Stimulated activated memory B cell treated with anti-CD40 and anti-IgM and Interleukin-4, amounts not matched to agents 10 μg/mL and 1 μg/mL and 100 μg/mL, for 72 hours (primary cell): ENCODE measurements around the gene EIF2B5.

Experiments used
- ATAC-seq: fragments of 150-1000 bp; cut with Tn5 transposase; 2 replicates; pipeline ENCODE4 v1.10.0; 2021
- H3K27ac Mint-ChIP-seq: one replicate; pipeline ENCODE4 v1.8.0; 2022; ENCODE audit warnings: mild to moderate bottlenecking, mixed read lengths
- H3K27me3 Mint-ChIP-seq: one replicate; pipeline ENCODE4 v1.8.0; 2022; ENCODE audit warnings: mixed read lengths
- H3K36me3 Mint-ChIP-seq: one replicate; pipeline ENCODE4 v1.8.0; 2022; ENCODE audit warnings: mixed read lengths
- H3K4me1 Mint-ChIP-seq: one replicate; pipeline ENCODE4 v1.8.0; 2022; ENCODE audit warnings: mixed read lengths
- H3K4me3 Mint-ChIP-seq: one replicate; pipeline ENCODE4 v1.8.0; 2022; ENCODE audit warnings: mild to moderate bottlenecking, moderate library complexity, mixed read lengths
- H3K9me3 Mint-ChIP-seq: one replicate; pipeline ENCODE4 v1.8.0; 2022; ENCODE audit warnings: mixed read lengths

EIF2B5 gene

GRCh38 chr3:184189421-184189820, 54.3 kb downstream of the EIF2B5 start:
- H3K27ac Mint-ChIP-seq = no peak overlapping the region
- no peaks in the 10 kb centered on the region for H3K9me3 Mint-ChIP-seq
- no peak for ATAC-seq
- peaks cover 36% of the 10 kb centered on the region for H3K4me1 Mint-ChIP-seq
- peaks cover 61% of the 10 kb centered on the region for H3K36me3 Mint-ChIP-seq
- H3K27me3 Mint-ChIP-seq = no peaks in the 10 kb centered on the region
- no peak overlapping the region for H3K4me3 Mint-ChIP-seq

GRCh38 chr3:184192889-184193288, 57.7 kb downstream of the EIF2B5 start:
- Mint-ChIP-seq H3K27me3 (no peaks in the 10 kb centered on the region), H3K36me3 (peaks cover 74% of the 10 kb centered on the region), H3K9me3 (no peaks in the 10 kb centered on the region), H3K27ac (no peak overlapping the region), H3K4me1 (peaks cover 9% of the 10 kb centered on the region), H3K4me3 (no peak overlapping the region)
- no peak for ATAC-seq

- Mint-ChIP-seq H3K9me3 (no peaks in the 10 kb centered on the region), H3K27me3 (no peaks in the 10 kb centered on the region), H3K27ac (no peak overlapping the region), H3K36me3 (peaks cover 67% of the 10 kb centered on the region), H3K4me1 (no peaks in the 10 kb centered on the region), H3K4me3 (no peak overlapping the region)
- ATAC-seq = no peak
These were observed 58.9 kb downstream of the EIF2B5 start for GRCh38 chr3:184193991-184194539.
